ENCODE data around the gene SCUBE3. TPM values are rescaled to one million over a fixed set of nuclear protein-coding genes. Genes with fewer than 3 reads are reported as not detected.

SCUBE3 gene
- total and polyA plus RNA-seq, 2 of the 8 experiments (the other 6 are each of a cell fraction or from before 2014, with no cell fraction given), result 0.80 to 1.0 TPM

DNA sequence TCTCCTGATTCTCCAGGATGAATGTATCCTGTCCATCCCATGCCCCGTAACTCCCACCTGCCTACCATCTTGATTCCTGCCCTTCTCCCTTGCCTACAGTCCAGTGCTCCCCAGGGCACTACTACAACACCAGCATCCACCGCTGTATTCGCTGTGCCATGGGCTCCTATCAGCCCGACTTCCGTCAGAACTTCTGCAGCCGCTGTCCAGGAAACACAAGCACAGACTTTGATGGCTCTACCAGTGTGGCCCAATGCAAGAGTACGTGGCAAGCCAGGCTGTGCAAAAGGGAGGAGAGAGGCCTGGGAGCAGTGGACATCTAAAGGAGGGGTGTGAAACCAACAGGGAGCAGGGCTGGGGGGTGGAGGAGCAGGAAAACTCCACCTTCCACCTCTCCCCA, 30.8 kb downstream of the SCUBE3 start:
- no peak overlapping the region for H4K8ac ChIP-seq (ENCODE audit: extremely low read depth, insufficient read depth, low read length)
- H2BK12ac ChIP-seq (ENCODE audit: low read depth, low read length), result no peak overlapping the region
- H2BK5ac ChIP-seq (ENCODE audit: low read depth, low read length), result no peak overlapping the region
- H2BK15ac ChIP-seq (ENCODE audit: low read length), result no peak overlapping the region
- ChIA-PET POLR2A (ENCODE audit: partially characterized antibody) (interaction anchor here (2.8 kb wide), 1 partner anchor 14 kb away, joined by 8 read pairs; the partner anchor contains the start of gene ZNF76), CTCF (ENCODE audit: partially characterized antibody) (interaction anchor here (1.2 to 9.6 kb wide), 3 partner anchors 84 to 98 kb away, joined by 3 to 118 read pairs (median 5); no protein-coding TSS in a partner anchor)
- peaks cover 11 to 17% of the 10 kb centered on the region in 2 experiments for H4K20me1 ChIP-seq (replicated peaks in 1 of 2; ENCODE audit: control insufficient read depth in 1 of 2, insufficient read depth in 2 of 2, low read length in 2 of 2)
- H3K9ac ChIP-seq (replicated peaks in 1 of 4; ENCODE audit: extremely low read depth in 1 of 4, low read depth in 3 of 4, low read length in 3 of 4), result no peak overlapping the region
- no peaks in the 10 kb centered on the region for H3K23me2 ChIP-seq (ENCODE audit: low read depth, low read length)
- no peaks in the 10 kb centered on the region for H3K79me2 ChIP-seq (ENCODE audit: control insufficient read depth in 1 of 2, insufficient read depth in 2 of 2, low read length in 2 of 2)
- FAIRE-seq, result no peak
- H3K9me3 ChIP-seq (ENCODE audit: insufficient read depth in 2 of 2, low read depth in 1 of 2, low read length in 1 of 2), result no peaks in the 10 kb centered on the region
- 91% methylated on average over 7 of the region's 7 CpGs; no CpG with 5 or more reads in 1 of the 2 experiments for WGBS, 2 experiments (ENCODE audit: extremely low coverage in 1 of 2, insufficient coverage in 1 of 2, insufficient read length in 1 of 2, insufficient replicate concordance in 2 of 2, low coverage in 1 of 2, low lambda C conversion rate in 2 of 2, missing lambda C conversion rate in 1 of 2)
- no peak overlapping the region for H2BK120ac ChIP-seq (replicated peaks; ENCODE audit: low read depth, low read length)
- H3K27ac ChIP-seq (ENCODE audit: low read depth, low read length), result no peak overlapping the region
- H3K36me3 ChIP-seq (ENCODE audit: control insufficient read depth in 2 of 4, insufficient read depth in 4 of 4, low read length in 3 of 4), result no peaks in the 10 kb centered on the region
- H3K4me2 ChIP-seq (ENCODE audit: insufficient read depth in 1 of 2, low read depth in 2 of 2, low read length in 2 of 2), result no peak overlapping the region
- H3K23ac ChIP-seq (ENCODE audit: insufficient read length), result no peak overlapping the region
- H2AK5ac ChIP-seq (ENCODE audit: low read depth, low read length), result no peak overlapping the region
- no peaks in the 10 kb centered on the region for H3K79me1 ChIP-seq (ENCODE audit: low read depth, low read length)
- H2BK20ac ChIP-seq (ENCODE audit: low read length), result no peak overlapping the region
- no peak overlapping the region for H3K56ac ChIP-seq (replicated peaks; ENCODE audit: insufficient read length, low read depth, low read length)
- H3K4me1 ChIP-seq (replicated peaks in 1 of 4; ENCODE audit: control insufficient read depth in 3 of 4, insufficient read depth in 4 of 4, low read length in 3 of 4), result peaks cover 2 to 14% (median 8%) of the 10 kb centered on the region in 4 experiments
- DNase-seq (ENCODE audit: low read depth in 1 of 2, low spot score in 2 of 2), result no peak
- no peak overlapping the region for H3K18ac ChIP-seq (ENCODE audit: extremely low read depth, low read length)
- no peak overlapping the region for H4K5ac ChIP-seq (ENCODE audit: insufficient read length, low read depth, low read length)
- H3K14ac ChIP-seq (ENCODE audit: insufficient read length), result no peak overlapping the region
- no peak overlapping the region for H4K91ac ChIP-seq (replicated peaks; ENCODE audit: insufficient read length, low read length)
- H3K4ac ChIP-seq (replicated peaks; ENCODE audit: insufficient read length, low read depth, low read length), result no peak overlapping the region
- no peak overlapping the region for H2AFZ ChIP-seq (ENCODE audit: low read length)
- peaks cover 0 to 9% (median 5%) of the 10 kb centered on the region in 4 experiments; a peak in 3 of 7 replicates for H3K27me3 ChIP-seq (replicated peaks in 1 of 4; ENCODE audit: control insufficient read depth in 3 of 4, extremely low read depth in 1 of 4, insufficient read depth in 3 of 4, low read length in 3 of 4)
- H3K4me3 ChIP-seq (ENCODE audit: extremely low read depth in 1 of 4, insufficient read depth in 2 of 4, low read depth in 3 of 4, low read length in 4 of 4), result no peak overlapping the region
- TF ChIP-seq JUN (IDR thresholded peaks at IDR 0.05; ENCODE audit: low read depth, low read length) (no peak), TCF12 (IDR thresholded peaks at IDR 0.05; ENCODE audit: low read depth, low read length) (no peak), FOSL1 (IDR thresholded peaks at IDR 0.05; ENCODE audit: insufficient read depth, low read depth, low read length) (no peak), SIRT6 (IDR thresholded peaks at IDR 0.05; ENCODE audit: low read length) (no peak), RXRA (IDR thresholded peaks at IDR 0.05; ENCODE audit: insufficient read depth, low read depth, low read length) (no peak), RBBP5 (IDR thresholded peaks at IDR 0.05; ENCODE audit: borderline replicate concordance, low read depth, low read length) (no peak), SAP30 (IDR thresholded peaks at IDR 0.05; ENCODE audit: insufficient read depth, insufficient replicate concordance, low read length) (no peak), SUZ12 (IDR thresholded peaks at IDR 0.05; ENCODE audit: low read length) (no peak; the same call in 1 of the 2 replicates), CTBP2 (IDR thresholded peaks at IDR 0.05; ENCODE audit: borderline replicate concordance, insufficient read depth, insufficient read length, low read length) (no peak), EZH2 (IDR thresholded peaks at IDR 0.05; ENCODE audit: low read depth, low read length, severe bottlenecking) (no peak)
- TF ChIP-seq, protein P1, sequence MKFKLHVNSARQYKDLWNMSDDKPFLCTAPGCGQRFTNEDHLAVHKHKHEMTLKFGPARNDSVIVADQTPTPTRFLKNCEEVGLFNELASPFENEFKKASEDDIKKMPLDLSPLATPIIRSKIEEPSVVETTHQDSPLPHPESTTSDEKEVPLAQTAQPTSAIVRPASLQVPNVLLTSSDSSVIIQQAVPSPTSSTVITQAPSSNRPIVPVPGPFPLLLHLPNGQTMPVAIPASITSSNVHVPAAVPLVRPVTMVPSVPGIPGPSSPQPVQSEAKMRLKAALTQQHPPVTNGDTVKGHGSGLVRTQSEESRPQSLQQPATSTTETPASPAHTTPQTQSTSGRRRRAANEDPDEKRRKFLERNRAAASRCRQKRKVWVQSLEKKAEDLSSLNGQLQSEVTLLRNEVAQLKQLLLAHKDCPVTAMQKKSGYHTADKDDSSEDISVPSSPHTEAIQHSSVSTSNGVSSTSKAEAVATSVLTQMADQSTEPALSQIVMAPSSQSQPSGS (IDR thresholded peaks at IDR 0.05; ENCODE audit: low read length), result no peak

Measured in H1 (cell line).